H9 (cell line): ENCODE results near the gene GRID1. TPM values are rescaled to one million over a fixed set of nuclear protein-coding genes. Genes with fewer than 3 reads are reported as not detected.

Experiments
- DNase-seq: peaks from one replicate; pipeline ENCODE4 v3.0.0-alpha.2; 2017
- H2AFZ ChIP-seq: one replicate; pipeline ENCODE4 v1.6.1; 2013; ENCODE audit warnings: mild to moderate bottlenecking, low read length, control low read depth, moderate library complexity
- H2AK5ac ChIP-seq: 2 replicates; pipeline ENCODE4 v1.6.1; 2013; ENCODE audit warnings: low read length, control low read depth, mixed read lengths; ENCODE audit not compliant: insufficient read length
- H2BK120ac ChIP-seq: one replicate; pipeline ENCODE4 v1.6.1; 2013; ENCODE audit warnings: low read depth, mild to moderate bottlenecking, low read length, control low read depth, inconsistent platforms; ENCODE audit not compliant: poor library complexity, severe bottlenecking
- H2BK12ac ChIP-seq: 2 replicates; pipeline ENCODE4 v1.6.1; 2013; ENCODE audit warnings: low read length, control low read depth, mixed read lengths, low read depth; ENCODE audit not compliant: insufficient read length
- H2BK15ac ChIP-seq: 2 replicates; pipeline ENCODE4 v1.6.1; 2013; ENCODE audit warnings: low read depth, low read length, control low read depth
- H2BK20ac ChIP-seq: one replicate; pipeline ENCODE4 v1.6.1; 2013; ENCODE audit warnings: low read depth, mild to moderate bottlenecking, low read length, control low read depth, inconsistent platforms; ENCODE audit not compliant: poor library complexity, severe bottlenecking
- H2BK5ac ChIP-seq: 2 replicates; pipeline ENCODE4 v1.6.1; 2013; ENCODE audit warnings: low read length, control low read depth, mixed read lengths; ENCODE audit not compliant: insufficient read length
- H3K14ac ChIP-seq: 2 replicates; pipeline ENCODE4 v1.6.1; 2013; ENCODE audit warnings: low read length, control low read depth; ENCODE audit not compliant: insufficient read depth
- H3K18ac ChIP-seq: 2 replicates; pipeline ENCODE4 v1.6.1; 2013; ENCODE audit warnings: low read depth, mild to moderate bottlenecking, mixed read lengths, low read length, control low read depth; ENCODE audit not compliant: insufficient read length
- H3K23ac ChIP-seq: 2 replicates; pipeline ENCODE4 v1.6.1; 2013; ENCODE audit warnings: low read length, control low read depth, mixed read lengths, low read depth; ENCODE audit not compliant: insufficient read length
- H3K23me2 ChIP-seq: 2 replicates; pipeline ENCODE4 v1.6.1; 2013; ENCODE audit warnings: low read depth, mild to moderate bottlenecking, mixed read lengths, low read length, control low read depth; ENCODE audit not compliant: insufficient read length, poor library complexity, severe bottlenecking
- H3K27ac ChIP-seq: 2 replicates; pipeline ENCODE4 v1.5.1; 2013; ENCODE audit warnings: low read length, control low read depth, mixed read lengths, low read depth; ENCODE audit not compliant: insufficient read length
- H3K27me3 ChIP-seq: 2 replicates; pipeline ENCODE4 v1.6.1; 2013; ENCODE audit warnings: low read length, control low read depth, inconsistent platforms; ENCODE audit not compliant: insufficient read depth
- H3K4ac ChIP-seq: 2 replicates; pipeline ENCODE4 v1.6.1; 2013; ENCODE audit warnings: low read depth, mild to moderate bottlenecking, control low read depth, inconsistent platforms, low read length, moderate library complexity
- H3K4me1 ChIP-seq: 2 replicates; pipeline ENCODE4 v1.6.1; 2013; ENCODE audit warnings: low read length, control low read depth, inconsistent platforms; ENCODE audit not compliant: insufficient read depth
- H3K4me2 ChIP-seq: 2 replicates; pipeline ENCODE4 v1.6.1; 2013; ENCODE audit warnings: low read length, control low read depth, mixed read lengths; ENCODE audit not compliant: insufficient read length, insufficient read depth
- H3K56ac ChIP-seq: 2 replicates; pipeline ENCODE4 v1.6.1; 2013; ENCODE audit warnings: low read depth, mild to moderate bottlenecking, mixed read lengths, low read length, control low read depth; ENCODE audit not compliant: insufficient read length
- H3K79me1 ChIP-seq: 2 replicates; pipeline ENCODE4 v1.6.1; 2013; ENCODE audit warnings: low read depth, mild to moderate bottlenecking, moderate library complexity, low read length, control low read depth, inconsistent platforms; ENCODE audit not compliant: insufficient read depth, poor library complexity, severe bottlenecking
- H3K79me2 ChIP-seq: 2 replicates; pipeline ENCODE4 v1.6.1; 2013; ENCODE audit warnings: low read length, control low read depth, inconsistent platforms; ENCODE audit not compliant: insufficient read depth
- H3K9ac ChIP-seq: 2 replicates; pipeline ENCODE4 v1.6.1; 2013; ENCODE audit warnings: low read length, control low read depth, mixed read lengths; ENCODE audit not compliant: insufficient read length; ENCODE audit errors: extremely low read depth
- H3K9me3 ChIP-seq: one replicate; pipeline ENCODE4 v1.6.1; 2013; ENCODE audit warnings: low read depth, low read length, inconsistent platforms; ENCODE audit not compliant: control insufficient read depth
- H3T11ph ChIP-seq: one replicate; pipeline ENCODE4 v1.6.1; 2013; ENCODE audit warnings: mild to moderate bottlenecking, low read length, control low read depth, inconsistent platforms
- H4K20me1 ChIP-seq: one replicate; pipeline ENCODE4 v1.6.1; 2013; ENCODE audit not compliant: control insufficient read depth, insufficient read length, insufficient read depth
- H4K5ac ChIP-seq: 2 replicates; pipeline ENCODE4 v1.6.1; 2013; ENCODE audit warnings: low read depth, mild to moderate bottlenecking, mixed read lengths, low read length, control low read depth; ENCODE audit not compliant: insufficient read length
- H4K8ac ChIP-seq: replicated peaks from 2 replicates; pipeline ENCODE4 v1.6.1; 2013; ENCODE audit warnings: low read length, control low read depth, mixed read lengths, low read depth; ENCODE audit not compliant: insufficient read length
- H4K91ac ChIP-seq: 2 replicates; pipeline ENCODE4 v1.6.1; 2013; ENCODE audit warnings: low read depth, mild to moderate bottlenecking, moderate library complexity, mixed read lengths, low read length, control low read depth; ENCODE audit not compliant: insufficient read length
- H3K27ac Mint-ChIP-seq, 3 experiments: 2 replicates in 2 of 3; 3 replicates in 1 of 3; pipeline ENCODE4 v1.8.0; 2020 to 2021; ENCODE audit warnings: mixed read lengths in 3 of 3, mild to moderate bottlenecking in 1 of 3, moderate library complexity in 1 of 3
- H3K27me3 Mint-ChIP-seq: 2 replicates; pipeline ENCODE4 v1.8.0; 2021; ENCODE audit warnings: low read depth, mild to moderate bottlenecking, moderate library complexity, mixed read lengths
- H3K36me3 Mint-ChIP-seq, 3 experiments: 2 replicates in 2 of 3; 3 replicates in 1 of 3; pipeline ENCODE4 v1.8.0; 2020 to 2021; ENCODE audit warnings: low read depth in 3 of 3, mixed read lengths in 3 of 3; ENCODE audit not compliant: insufficient read depth in 1 of 3
- H3K4me1 Mint-ChIP-seq, 2 experiments: 2 replicates each; pipeline ENCODE4 v1.8.0; 2020; ENCODE audit warnings: mixed read lengths in 2 of 2
- H3K4me3 Mint-ChIP-seq, 2 experiments: 2 replicates in 1 of 2; 3 replicates in 1 of 2; pipeline ENCODE4 v1.8.0; 2020 to 2021; ENCODE audit warnings: mild to moderate bottlenecking in 2 of 2, mixed read lengths in 2 of 2, moderate library complexity in 1 of 2
- H3K9me3 Mint-ChIP-seq, 2 experiments: 2 replicates in 1 of 2; 3 replicates in 1 of 2; pipeline ENCODE4 v1.8.0; 2020; ENCODE audit warnings: mild to moderate bottlenecking in 2 of 2, mixed read lengths in 2 of 2, moderate library complexity in 1 of 2
- WGBS: extraction: QIAGEN DNeasy Blood & Tissue Kit; methylation state at CpG from one replicate; pipeline ENCODE4 v1.1.7; 2013; ENCODE audit warnings: missing lambda C conversion rate, low lambda C conversion rate, mixed read lengths; ENCODE audit not compliant: insufficient read length; ENCODE audit errors: extremely low coverage; 5-methylcytosine and 5-hydroxymethylcytosine counted together
- total RNA-seq: library from RNA; stranded (reverse); gene quantifications from 2 replicates; pipeline ENCODE4 v1.2.1, GENCODE V29; 2021
- TF ChIP-seq, protein P1 (sequence below): fragments of 200-600 bp; sonication (generic); conservative IDR thresholded peaks from 3 replicates; pipeline ENCODE4 v1.8.0; 2021; ENCODE audit warnings: antibody characterized with exemption, mild to moderate bottlenecking

Gene GRID1
- total RNA-seq, 1 experiment from 2014 or later = 0.35 TPM

DNA sequence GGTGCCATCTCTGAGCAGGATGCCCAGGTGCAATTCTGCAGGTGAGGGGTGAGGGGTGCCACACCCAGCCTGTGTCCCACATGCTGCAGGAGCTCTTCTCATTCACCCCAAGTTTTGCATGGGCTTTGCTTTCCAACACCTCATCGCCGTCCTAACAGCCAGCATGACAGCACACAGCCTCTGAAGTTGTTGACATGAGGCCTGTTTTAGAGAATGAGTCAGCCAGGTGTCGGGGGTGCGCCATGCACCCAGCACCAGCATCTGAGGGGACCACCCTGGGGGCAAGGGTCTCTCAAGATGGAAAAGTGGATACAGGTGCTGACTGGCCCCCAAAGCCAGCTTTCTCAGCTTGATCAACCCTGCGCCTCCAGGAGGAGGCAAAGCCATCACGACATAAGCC is 146.0 kb downstream of the GRID1 start:
- Histone ChIP-seq H4K91ac (no peak overlapping the region), H2BK15ac (no peak overlapping the region), H3K4me2 (no peak overlapping the region), H3K23ac (no peak overlapping the region), H2AK5ac (no peak overlapping the region), H3K23me2 (no peaks in the 10 kb centered on the region), H4K8ac (no peak overlapping the region), H3K4me1 (no peaks in the 10 kb centered on the region), H2BK5ac (no peak overlapping the region), H2BK120ac (no peak overlapping the region), H2BK20ac (no peak overlapping the region), H3K18ac (no peak overlapping the region), H3K14ac (no peak overlapping the region), H2BK12ac (no peak overlapping the region), H3T11ph (no peak overlapping the region), H3K9ac (no peak overlapping the region), H4K20me1 (no peaks in the 10 kb centered on the region), H3K79me1 (no peaks in the 10 kb centered on the region), H4K5ac (no peak overlapping the region), H3K27ac (no peak overlapping the region), H3K79me2 (no peaks in the 10 kb centered on the region), H3K9me3 (no peaks in the 10 kb centered on the region), H3K56ac (no peak overlapping the region), H3K4ac (no peak overlapping the region), H3K27me3 (no peaks in the 10 kb centered on the region), H2AFZ (no peak overlapping the region)
- no peaks in the 10 kb centered on the region; a peak in 1 of 7 replicates for H3K36me3 Mint-ChIP-seq
- H3K4me3 Mint-ChIP-seq = no peak overlapping the region
- H3K27me3 Mint-ChIP-seq = peaks cover 1% of the 10 kb centered on the region
- TF ChIP-seq, protein P1, sequence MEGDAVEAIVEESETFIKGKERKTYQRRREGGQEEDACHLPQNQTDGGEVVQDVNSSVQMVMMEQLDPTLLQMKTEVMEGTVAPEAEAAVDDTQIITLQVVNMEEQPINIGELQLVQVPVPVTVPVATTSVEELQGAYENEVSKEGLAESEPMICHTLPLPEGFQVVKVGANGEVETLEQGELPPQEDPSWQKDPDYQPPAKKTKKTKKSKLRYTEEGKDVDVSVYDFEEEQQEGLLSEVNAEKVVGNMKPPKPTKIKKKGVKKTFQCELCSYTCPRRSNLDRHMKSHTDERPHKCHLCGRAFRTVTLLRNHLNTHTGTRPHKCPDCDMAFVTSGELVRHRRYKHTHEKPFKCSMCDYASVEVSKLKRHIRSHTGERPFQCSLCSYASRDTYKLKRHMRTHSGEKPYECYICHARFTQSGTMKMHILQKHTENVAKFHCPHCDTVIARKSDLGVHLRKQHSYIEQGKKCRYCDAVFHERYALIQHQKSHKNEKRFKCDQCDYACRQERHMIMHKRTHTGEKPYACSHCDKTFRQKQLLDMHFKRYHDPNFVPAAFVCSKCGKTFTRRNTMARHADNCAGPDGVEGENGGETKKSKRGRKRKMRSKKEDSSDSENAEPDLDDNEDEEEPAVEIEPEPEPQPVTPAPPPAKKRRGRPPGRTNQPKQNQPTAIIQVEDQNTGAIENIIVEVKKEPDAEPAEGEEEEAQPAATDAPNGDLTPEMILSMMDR = no peak
- H3K4me1 Mint-ChIP-seq = peaks cover 16% of the 10 kb centered on the region in 2 experiments
- DNase-seq = no peak
- no CpG with 5 or more reads among the region's 6 CpGs for WGBS
- H3K27ac Mint-ChIP-seq = no peak overlapping the region
- no peaks in the 10 kb centered on the region for H3K9me3 Mint-ChIP-seq
